Measurements from ENCODE around the gene TMEM259.
"Not testable (repeated sequence)": the region's sequence is repeated elsewhere in the genome, so short reads cannot be mapped to it uniquely, and the experiment has no call there.

Gene TMEM259

GRCh38 chr19:1040476-1041271, 19.8 kb upstream of the TMEM259 start:
- DNase-seq (ENCODE audit: low read depth in 2 of 2): peak; percentile 89

GRCh38 chr19:1039646-1040475, 18.9 kb upstream of the TMEM259 start, which contains the start of gene ABCA7:
TSS of gene ABCA7 (plus strand) at chr19:1040107. CDS start at chr19:1041362, 1,255 bp downstream.
- peak; percentile 94 to 95 for DNase-seq (ENCODE audit: low read depth in 2 of 2)

GRCh38 chr19:1038978-1039645, 18.2 kb upstream of the TMEM259 start:
- DNase-seq (ENCODE audit: low read depth in 2 of 2): no peak

- no peak for DNase-seq (ENCODE audit: low read depth in 2 of 2)
Observed at GRCh38 chr19:1037621-1038064, 16.7 kb upstream of the TMEM259 start.

GRCh38 chr19:1035998-1036621, 15.2 kb upstream of the TMEM259 start:
- no peak for DNase-seq (ENCODE audit: low read depth in 2 of 2)

GRCh38 chr19:1032264-1032867, 11.4 kb upstream of the TMEM259 start:
- DNase-seq (ENCODE audit: low read depth in 2 of 2): no peak

GRCh38 chr19:1028062-1028926, 7.4 kb upstream of the TMEM259 start:
- DNase-seq (ENCODE audit: low read depth in 2 of 2): peak; percentile 97

- DNase-seq (ENCODE audit: low read depth in 2 of 2): no peak
Observed at GRCh38 chr19:1027650-1028061, 6.7 kb upstream of the TMEM259 start.

- DNase-seq (ENCODE audit: low read depth in 2 of 2): no peak
Observed at GRCh38 chr19:1026783-1027649, 6.1 kb upstream of the TMEM259 start.

- peak; percentile 70 to 72 for DNase-seq (ENCODE audit: low read depth in 2 of 2)
Observed at GRCh38 chr19:1025960-1026782, 5.2 kb upstream of the TMEM259 start, which contains the start of gene CNN2. TSS of gene CNN2 (plus strand) at chr19:1026608. CDS start at chr19:1026662, 54 bp downstream.

GRCh38 chr19:1025080-1025479, 4.2 kb upstream of the TMEM259 start:
- DNase-seq (ENCODE audit: low read depth in 2 of 2): not testable (repeated sequence)

- DNase-seq (ENCODE audit: low read depth in 2 of 2): not testable (repeated sequence)
Observed at GRCh38 chr19:1023883-1024188, 2.9 kb upstream of the TMEM259 start.

GRCh38 chr19:1019980-1020867, 699 bp downstream of the TMEM259 start:
- no peak for DNase-seq (ENCODE audit: low read depth in 2 of 2)

- no peak for DNase-seq (ENCODE audit: low read depth in 2 of 2)
Observed at GRCh38 chr19:1019616-1019961, 1.3 kb downstream of the TMEM259 start.

GRCh38 chr19:1018932-1019615, 1.8 kb downstream of the TMEM259 start:
- no peak for DNase-seq (ENCODE audit: low read depth in 2 of 2)

- no peak for DNase-seq (ENCODE audit: low read depth in 2 of 2)
Observed at GRCh38 chr19:1018393-1018792, 2.5 kb downstream of the TMEM259 start.

- no peak for DNase-seq (ENCODE audit: low read depth in 2 of 2)
Observed at GRCh38 chr19:1017906-1018305, 3.0 kb downstream of the TMEM259 start.
